ENCODE data around the gene MYLK2. TPM values are rescaled to one million over a fixed set of nuclear protein-coding genes. Genes with fewer than 3 reads are reported as not detected.

Gene MYLK2
- polyA plus RNA-seq, 1 donor from 2014 or later, result 0.22 TPM

DNA sequence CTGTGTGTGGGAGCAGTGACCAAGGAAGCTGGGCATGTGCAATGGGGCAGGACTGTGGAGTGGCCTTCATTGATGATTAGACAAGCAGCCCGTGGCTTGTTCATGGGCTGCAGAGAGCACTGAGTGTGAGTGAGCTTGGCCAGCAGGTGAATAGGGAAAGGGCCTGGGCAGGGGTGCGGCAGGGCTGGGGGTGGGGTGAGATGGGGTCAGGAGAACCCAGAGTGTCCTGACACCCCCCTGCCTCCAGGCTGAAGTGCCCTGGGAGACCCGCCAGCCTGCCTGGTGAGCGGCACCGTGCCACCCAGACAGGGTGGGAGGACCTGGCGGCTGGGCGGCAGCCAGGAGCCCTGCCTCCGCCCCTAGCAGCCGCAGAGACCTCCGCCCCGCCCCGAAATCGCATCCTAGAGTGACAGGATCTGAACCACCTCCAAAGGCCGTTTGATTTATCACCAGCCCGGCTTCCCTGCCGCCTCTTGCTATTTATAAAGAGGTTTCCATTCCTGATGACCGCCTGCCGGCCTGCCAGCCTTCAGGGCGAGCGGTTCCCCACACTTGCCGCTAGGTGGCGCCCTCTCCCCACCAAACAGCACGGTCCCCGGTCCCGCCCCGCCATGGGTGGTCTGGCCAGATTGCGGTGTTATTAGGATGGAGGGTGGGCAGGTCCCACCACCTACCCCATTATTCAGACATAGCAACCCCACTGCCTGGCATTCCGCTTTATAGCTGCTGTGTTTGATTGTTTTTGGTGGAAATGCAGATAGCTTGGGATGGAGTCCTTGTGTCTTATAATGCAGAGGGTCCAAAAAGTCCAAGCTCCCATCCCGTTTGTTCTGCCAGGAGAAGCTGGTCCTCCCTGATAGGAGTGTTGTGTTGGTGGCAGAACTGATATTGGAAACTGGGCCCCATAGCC is 3.5 kb downstream of the MYLK2 start:
- Histone ChIP-seq H3K27me3 (ENCODE audit: insufficient read depth, low read depth, low read length) (no peaks in the 10 kb centered on the region), H3F3A (ENCODE audit: insufficient read depth, low read length, poor library complexity, severe bottlenecking) (no peaks in the 10 kb centered on the region), H3K4me2 (ENCODE audit: low read length) (peak overlapping the region; percentile 42), H3K9me2 (ENCODE audit: insufficient read depth, low read length) (no peaks in the 10 kb centered on the region), H4K20me1 (ENCODE audit: insufficient read depth) (no peaks in the 10 kb centered on the region), H3K79me2 (replicated peaks; ENCODE audit: insufficient read depth, low read length) (no peaks in the 10 kb centered on the region), H3K9ac (ENCODE audit: low read length) (peak overlapping the region; percentile 48), H3K27ac (ENCODE audit: low read length) (no peak overlapping the region), H2AFZ (ENCODE audit: low read depth, low read length) (peak overlapping the region; percentile 53), H3K4me3 (ENCODE audit: low read length) (peak overlapping the region; percentile 50), H3K36me3 (ENCODE audit: insufficient read depth, low read length) (no peaks in the 10 kb centered on the region), H3K9me3 (ENCODE audit: low read length) (no peaks in the 10 kb centered on the region)
- TF ChIP-seq POLR2AphosphoS5 (IDR thresholded peaks at IDR 0.05) (peak; percentile 25), RAD21 (conservative IDR thresholded peaks at IDR 0.05) (peak; percentile 100), SMC3 (conservative IDR thresholded peaks at IDR 0.05; ENCODE audit: poor library complexity) (peak; percentile 99), EP300 (conservative IDR thresholded peaks at IDR 0.05; ENCODE audit: poor library complexity, severe bottlenecking) (peak; percentile 22), EZH2 (IDR thresholded peaks at IDR 0.05; ENCODE audit: borderline replicate concordance, insufficient read depth, low read length, poor library complexity, severe bottlenecking) (no peak), TAF1 (IDR thresholded peaks at IDR 0.05; ENCODE audit: low read depth) (no peak), MXI1 (conservative IDR thresholded peaks at IDR 0.05; ENCODE audit: poor library complexity, severe bottlenecking) (peak; percentile 23)
- TF ChIP-seq, protein P1, sequence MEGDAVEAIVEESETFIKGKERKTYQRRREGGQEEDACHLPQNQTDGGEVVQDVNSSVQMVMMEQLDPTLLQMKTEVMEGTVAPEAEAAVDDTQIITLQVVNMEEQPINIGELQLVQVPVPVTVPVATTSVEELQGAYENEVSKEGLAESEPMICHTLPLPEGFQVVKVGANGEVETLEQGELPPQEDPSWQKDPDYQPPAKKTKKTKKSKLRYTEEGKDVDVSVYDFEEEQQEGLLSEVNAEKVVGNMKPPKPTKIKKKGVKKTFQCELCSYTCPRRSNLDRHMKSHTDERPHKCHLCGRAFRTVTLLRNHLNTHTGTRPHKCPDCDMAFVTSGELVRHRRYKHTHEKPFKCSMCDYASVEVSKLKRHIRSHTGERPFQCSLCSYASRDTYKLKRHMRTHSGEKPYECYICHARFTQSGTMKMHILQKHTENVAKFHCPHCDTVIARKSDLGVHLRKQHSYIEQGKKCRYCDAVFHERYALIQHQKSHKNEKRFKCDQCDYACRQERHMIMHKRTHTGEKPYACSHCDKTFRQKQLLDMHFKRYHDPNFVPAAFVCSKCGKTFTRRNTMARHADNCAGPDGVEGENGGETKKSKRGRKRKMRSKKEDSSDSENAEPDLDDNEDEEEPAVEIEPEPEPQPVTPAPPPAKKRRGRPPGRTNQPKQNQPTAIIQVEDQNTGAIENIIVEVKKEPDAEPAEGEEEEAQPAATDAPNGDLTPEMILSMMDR (IDR thresholded peaks at IDR 0.05; ENCODE audit: poor library complexity, severe bottlenecking), result peak; percentile 100
- TF ChIP-seq, protein P2, sequence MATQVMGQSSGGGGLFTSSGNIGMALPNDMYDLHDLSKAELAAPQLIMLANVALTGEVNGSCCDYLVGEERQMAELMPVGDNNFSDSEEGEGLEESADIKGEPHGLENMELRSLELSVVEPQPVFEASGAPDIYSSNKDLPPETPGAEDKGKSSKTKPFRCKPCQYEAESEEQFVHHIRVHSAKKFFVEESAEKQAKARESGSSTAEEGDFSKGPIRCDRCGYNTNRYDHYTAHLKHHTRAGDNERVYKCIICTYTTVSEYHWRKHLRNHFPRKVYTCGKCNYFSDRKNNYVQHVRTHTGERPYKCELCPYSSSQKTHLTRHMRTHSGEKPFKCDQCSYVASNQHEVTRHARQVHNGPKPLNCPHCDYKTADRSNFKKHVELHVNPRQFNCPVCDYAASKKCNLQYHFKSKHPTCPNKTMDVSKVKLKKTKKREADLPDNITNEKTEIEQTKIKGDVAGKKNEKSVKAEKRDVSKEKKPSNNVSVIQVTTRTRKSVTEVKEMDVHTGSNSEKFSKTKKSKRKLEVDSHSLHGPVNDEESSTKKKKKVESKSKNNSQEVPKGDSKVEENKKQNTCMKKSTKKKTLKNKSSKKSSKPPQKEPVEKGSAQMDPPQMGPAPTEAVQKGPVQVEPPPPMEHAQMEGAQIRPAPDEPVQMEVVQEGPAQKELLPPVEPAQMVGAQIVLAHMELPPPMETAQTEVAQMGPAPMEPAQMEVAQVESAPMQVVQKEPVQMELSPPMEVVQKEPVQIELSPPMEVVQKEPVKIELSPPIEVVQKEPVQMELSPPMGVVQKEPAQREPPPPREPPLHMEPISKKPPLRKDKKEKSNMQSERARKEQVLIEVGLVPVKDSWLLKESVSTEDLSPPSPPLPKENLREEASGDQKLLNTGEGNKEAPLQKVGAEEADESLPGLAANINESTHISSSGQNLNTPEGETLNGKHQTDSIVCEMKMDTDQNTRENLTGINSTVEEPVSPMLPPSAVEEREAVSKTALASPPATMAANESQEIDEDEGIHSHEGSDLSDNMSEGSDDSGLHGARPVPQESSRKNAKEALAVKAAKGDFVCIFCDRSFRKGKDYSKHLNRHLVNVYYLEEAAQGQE (IDR thresholded peaks at IDR 0.05; ENCODE audit: borderline replicate concordance), result no peak

DNA sequence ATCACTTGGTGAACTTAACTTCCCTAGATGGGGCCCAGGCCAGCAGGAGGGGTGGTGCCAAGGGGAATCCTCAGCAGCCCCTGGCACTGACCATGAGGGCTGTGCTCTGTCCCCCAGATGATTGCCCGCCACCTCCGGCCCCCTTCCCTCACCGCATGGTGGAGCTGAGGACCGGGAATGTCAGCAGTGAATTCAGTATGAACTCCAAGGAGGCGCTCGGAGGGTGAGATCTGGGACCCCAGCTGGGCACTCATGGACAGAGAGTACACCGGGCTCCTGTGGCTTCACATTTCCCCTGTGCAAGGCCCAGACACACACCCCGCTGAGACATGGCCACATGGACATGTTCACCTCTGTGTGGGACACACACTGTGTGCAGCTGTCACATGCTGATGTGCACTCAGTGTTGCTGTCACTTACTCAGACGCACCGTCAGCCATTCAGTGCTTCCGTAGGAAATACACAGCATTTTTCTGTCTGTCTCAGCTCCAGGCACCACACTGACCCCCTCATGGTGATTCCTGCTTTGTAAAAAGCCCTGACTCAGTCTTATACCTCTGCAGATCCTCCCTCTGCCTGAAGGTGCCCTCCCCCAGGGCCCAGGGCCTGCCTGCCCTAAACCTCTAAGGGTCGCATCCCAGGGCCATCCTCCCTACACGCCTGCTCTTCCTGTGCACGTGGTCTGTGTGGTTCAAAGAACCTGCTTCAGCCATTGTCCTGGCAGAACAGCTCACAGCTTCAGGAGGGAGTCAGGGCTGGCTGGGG is 4.4 kb downstream of the MYLK2 start:
- Histone ChIP-seq H3K9ac (ENCODE audit: low read length) (no peak overlapping the region), H4K20me1 (ENCODE audit: insufficient read depth) (no peaks in the 10 kb centered on the region), H3K9me2 (ENCODE audit: insufficient read depth, low read length) (no peaks in the 10 kb centered on the region), H3F3A (ENCODE audit: insufficient read depth, low read length, poor library complexity, severe bottlenecking) (no peaks in the 10 kb centered on the region), H3K4me3 (ENCODE audit: low read length) (peak overlapping the region; percentile 50), H3K27ac (ENCODE audit: low read length) (no peak overlapping the region), H3K79me2 (replicated peaks; ENCODE audit: insufficient read depth, low read length) (no peaks in the 10 kb centered on the region), H3K9me3 (ENCODE audit: low read length) (no peaks in the 10 kb centered on the region), H2AFZ (ENCODE audit: low read depth, low read length) (peak overlapping the region; percentile 53), H3K36me3 (ENCODE audit: insufficient read depth, low read length) (no peaks in the 10 kb centered on the region), H3K4me2 (ENCODE audit: low read length) (no peak overlapping the region), H3K27me3 (ENCODE audit: insufficient read depth, low read depth, low read length) (no peaks in the 10 kb centered on the region)
- TF ChIP-seq, protein P1 (IDR thresholded peaks at IDR 0.05; ENCODE audit: poor library complexity, severe bottlenecking), result no peak
- TF ChIP-seq SMC3 (conservative IDR thresholded peaks at IDR 0.05; ENCODE audit: poor library complexity) (no peak), RAD21 (conservative IDR thresholded peaks at IDR 0.05) (no peak), EP300 (conservative IDR thresholded peaks at IDR 0.05; ENCODE audit: poor library complexity, severe bottlenecking) (no peak), EZH2 (IDR thresholded peaks at IDR 0.05; ENCODE audit: borderline replicate concordance, insufficient read depth, low read length, poor library complexity, severe bottlenecking) (no peak), MXI1 (conservative IDR thresholded peaks at IDR 0.05; ENCODE audit: poor library complexity, severe bottlenecking) (no peak), POLR2AphosphoS5 (IDR thresholded peaks at IDR 0.05) (no peak), TAF1 (IDR thresholded peaks at IDR 0.05; ENCODE audit: low read depth) (no peak)
- TF ChIP-seq, protein P2 (IDR thresholded peaks at IDR 0.05; ENCODE audit: borderline replicate concordance), result no peak

Measured in neural cell (in vitro differentiated cells).